GM19455 (cell line): ENCODE data around the gene ZNF106.

ENCODE experiments used
- ATAC-seq: cut with Tn5 transposase; IDR thresholded peaks from one replicate; pipeline ENCODE4 v1.9.1; 2021; ENCODE audit not compliant: unreplicated experiment

ZNF106 gene

DNA sequence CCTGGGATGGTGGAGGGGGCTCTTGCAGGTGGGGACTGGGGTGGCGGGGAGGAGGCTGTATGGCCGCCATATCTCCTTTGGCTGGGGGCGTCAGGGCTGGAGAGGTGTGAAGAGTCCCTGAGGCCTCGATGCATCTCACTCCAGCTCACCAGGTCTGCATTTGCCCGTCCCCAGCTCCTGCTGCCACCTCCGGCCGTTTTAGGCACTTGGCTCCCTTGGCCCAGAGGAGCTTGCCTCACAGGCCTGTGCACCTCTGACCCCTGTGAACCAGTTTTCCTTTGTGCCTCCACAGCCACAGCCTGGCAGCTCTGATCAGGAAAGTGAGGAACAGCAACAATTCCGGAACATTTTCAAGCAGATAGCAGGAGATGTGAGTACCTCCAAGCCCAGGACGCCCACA, 81.9 kb downstream of the ZNF106 start:
- no peak for ATAC-seq

DNA sequence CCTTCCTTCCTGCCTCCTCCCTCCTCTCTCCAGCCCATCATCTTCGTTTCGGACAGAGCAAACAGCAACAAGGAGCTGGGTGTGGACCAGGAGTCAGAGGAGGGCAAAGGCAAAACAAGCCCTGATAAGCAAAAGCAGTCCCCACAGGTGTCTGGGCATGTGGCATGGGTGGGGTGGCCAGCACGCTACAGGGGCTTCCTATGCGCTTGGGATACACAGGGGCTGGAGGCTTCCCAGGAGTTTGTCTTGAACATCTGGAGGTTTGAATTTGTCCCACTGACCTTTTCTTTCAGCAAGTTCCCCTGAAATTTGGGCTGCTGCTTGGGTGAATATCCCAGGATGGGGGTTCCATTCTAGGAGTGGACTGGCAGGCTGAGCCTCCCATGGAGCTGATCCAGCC, 82.8 kb downstream of the ZNF106 start:
- ATAC-seq = no peak

DNA sequence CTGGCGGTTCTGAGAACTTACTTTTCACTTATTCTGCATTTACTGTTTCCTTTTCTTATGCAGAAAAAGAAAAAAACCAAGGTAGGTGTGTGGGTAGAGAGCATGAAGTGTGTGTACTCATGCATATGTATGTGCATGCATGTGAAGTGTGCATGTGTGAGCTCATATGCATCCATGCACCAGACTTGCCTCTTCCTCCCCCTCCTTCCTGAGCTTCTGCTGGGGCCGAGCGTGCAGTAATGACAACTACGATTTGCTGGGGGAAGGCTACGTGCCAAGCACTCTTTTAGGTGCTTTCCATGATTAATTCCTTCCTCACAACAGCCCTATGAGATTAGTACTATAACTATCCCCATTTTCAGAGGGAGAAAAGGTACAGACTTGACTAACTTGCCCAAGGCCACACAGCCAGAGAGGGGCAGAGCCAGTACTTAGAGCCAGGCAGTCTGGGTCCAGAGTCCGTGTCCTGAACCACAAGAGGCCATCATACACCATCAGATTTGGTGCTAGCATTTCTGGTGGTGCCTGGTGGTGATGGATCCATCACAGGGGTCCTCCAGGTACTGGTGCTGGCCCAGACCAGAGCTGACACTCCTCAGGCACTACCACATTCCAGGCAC, 85.0 kb downstream of the ZNF106 start:
- no peak for ATAC-seq

DNA sequence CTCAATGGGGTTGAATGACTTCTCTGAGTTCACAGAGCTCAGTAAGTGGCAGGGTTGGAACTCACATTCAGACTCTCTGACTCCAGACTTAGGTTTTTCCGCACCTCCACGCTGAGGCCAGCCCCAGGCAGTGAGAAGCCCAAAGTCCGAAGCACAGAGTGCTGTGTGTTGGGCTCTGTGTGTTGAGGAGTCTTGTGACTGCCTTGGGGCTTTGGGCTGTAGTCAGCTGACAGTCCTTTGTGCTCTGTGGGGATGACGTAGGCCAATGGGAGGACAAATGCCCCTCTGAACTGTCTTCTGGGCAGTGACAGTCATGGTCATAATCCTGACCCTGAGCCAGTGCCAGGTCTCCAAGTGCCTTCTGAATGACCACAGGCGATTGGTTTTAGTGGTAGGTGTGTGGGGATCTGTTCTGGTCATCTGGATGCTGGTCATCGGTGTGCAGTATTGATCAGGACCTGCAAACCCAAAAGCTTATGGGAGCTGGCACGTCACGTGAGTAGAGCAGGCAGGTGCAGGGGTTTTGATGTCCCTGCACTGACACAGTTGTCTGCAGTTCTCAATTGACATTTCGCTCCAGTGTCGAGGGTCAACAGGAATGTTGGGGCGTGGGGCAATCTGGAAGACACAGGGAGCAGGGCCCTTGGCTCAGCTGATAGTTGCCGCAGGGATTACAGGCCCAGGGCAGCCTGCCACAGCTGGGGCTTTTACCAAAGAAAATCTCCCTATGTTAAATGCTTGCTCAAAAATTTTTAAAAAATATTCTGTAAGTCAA, 86.3 kb downstream of the ZNF106 start:
- no peak for ATAC-seq

DNA sequence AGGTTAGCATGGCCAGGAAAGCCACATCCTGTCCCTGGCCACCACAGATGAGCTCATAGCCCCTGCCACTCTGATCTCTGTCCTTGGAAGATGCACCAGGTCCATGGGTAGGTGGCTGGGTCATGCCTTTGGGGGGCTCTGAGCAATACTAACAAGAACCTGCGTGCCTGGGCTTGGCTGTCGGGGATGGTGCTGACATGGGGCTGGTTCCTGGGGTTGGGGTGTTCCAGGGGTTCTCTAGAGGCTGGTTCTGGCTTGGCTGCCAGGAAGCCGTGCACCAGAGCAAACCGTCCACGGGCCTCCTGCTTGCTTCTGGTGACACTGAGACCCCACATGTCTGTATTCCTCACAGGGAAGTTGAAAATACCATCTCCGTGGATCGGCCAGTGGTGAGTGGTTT, 87.6 kb downstream of the ZNF106 start:
- no peak for ATAC-seq

DNA sequence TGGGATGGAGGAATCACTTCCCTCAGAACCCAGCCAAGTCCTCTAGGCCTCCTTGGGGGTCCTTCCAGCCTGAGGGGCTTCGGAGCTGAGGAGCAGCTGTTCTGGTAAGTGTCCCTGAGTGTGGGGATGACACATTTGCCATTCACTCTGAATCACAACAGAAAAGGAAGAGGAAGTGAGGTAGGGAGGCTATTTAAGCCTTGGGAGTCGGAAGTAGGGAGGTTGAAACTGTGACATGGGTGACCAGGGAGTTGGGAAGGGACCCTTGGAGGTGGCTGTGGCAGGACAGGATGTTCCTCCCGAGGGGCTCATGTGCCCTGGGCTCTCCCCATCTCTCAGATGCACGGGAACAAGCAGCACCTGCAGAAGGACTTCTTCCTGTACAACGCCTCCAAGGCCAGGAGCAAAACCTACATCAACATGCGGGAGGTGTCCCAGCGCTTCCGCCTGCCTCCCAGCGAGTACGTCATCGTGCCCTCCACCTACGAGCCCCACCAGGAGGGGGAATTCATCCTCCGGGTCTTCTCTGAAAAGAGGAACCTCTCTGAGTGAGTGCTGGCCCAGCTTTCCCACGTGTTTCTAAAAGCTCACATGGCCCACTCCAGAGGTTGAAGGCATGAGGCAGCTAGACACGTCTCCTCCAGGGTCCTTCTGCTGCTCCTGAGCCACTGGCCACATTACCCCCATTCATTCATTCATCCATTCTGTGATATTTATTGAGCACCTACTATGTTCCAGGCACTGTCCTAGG, 88.3 kb downstream of the ZNF106 start:
- ATAC-seq = no peak

DNA sequence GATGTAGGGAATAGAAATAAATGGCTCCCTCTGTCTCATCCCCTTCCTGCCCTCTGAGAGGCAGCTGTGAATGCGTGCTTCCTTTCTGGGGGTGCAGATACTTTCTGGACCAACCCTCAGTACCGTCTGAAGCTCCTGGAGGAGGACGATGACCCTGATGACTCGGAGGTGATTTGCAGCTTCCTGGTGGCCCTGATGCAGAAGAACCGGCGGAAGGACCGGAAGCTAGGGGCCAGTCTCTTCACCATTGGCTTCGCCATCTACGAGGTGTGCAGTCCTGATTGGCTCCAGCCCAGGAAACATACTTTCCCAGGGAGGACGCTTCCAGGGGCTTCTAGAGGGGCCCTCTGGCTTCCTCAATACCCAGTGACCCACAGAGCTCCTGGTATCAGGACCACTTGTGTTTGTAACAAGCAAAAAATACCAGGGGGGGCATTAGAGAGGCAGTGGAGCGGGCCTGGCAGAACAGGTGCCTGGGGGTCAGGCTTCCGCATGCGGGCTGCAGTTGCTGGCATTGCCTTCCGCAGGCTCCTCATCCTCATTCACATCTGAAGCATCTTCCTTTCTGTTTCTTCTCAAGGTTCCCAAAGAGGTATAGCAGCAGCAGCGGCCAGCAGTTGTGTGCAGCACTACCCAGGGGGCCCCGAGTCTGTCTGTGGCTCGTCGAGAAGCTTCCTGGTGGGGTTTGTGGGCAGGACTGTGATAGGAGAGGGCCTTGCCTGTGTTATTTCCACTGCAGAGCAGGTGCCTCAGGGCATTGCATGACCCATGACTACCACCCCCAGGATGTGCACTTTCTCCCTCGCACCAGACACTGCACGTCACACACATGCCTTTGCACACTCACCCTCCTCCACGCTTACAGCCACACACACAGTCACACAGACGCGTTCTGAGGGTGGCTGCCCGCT, 89.1 kb downstream of the ZNF106 start:
- no peak for ATAC-seq

DNA sequence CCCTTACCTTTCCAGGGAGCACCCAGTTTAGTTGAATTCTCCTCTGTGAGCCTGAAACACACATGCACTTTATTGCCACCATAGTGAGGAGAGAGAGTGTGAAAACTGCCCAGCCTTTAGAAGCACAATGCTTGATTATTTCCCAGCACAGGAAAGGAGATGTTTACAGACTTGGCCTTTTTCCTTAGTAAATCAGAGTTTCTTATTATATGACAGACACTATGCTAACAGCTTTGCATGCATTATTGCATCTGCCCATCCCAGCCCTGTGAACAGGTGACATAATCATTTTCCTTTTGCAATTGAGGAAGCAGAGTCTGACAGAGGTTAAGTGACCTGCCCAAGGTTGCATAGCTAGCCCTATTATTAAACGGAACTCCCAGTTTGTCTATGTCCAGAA, 95.1 kb downstream of the ZNF106 start:
- ATAC-seq = no peak

DNA sequence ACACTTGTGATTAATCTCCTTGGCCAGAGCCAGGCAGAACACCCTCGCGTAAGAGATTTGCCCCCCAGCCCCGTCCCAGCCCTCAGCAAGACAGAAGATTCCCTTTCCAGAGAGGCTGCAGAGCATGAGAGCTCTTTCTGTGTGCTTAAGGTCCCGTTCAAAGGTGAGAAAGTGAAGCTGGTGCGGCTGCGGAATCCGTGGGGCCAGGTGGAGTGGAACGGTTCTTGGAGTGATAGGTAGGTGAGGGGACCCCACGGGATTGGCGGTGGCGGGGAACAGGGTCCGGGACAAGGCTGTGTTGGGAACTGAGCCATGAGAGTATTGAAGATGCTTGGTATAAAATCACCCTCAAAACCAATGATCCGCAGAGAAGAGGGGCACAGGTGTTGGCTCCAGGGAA, 96.8 kb downstream of the ZNF106 start:
- ATAC-seq = no peak

DNA sequence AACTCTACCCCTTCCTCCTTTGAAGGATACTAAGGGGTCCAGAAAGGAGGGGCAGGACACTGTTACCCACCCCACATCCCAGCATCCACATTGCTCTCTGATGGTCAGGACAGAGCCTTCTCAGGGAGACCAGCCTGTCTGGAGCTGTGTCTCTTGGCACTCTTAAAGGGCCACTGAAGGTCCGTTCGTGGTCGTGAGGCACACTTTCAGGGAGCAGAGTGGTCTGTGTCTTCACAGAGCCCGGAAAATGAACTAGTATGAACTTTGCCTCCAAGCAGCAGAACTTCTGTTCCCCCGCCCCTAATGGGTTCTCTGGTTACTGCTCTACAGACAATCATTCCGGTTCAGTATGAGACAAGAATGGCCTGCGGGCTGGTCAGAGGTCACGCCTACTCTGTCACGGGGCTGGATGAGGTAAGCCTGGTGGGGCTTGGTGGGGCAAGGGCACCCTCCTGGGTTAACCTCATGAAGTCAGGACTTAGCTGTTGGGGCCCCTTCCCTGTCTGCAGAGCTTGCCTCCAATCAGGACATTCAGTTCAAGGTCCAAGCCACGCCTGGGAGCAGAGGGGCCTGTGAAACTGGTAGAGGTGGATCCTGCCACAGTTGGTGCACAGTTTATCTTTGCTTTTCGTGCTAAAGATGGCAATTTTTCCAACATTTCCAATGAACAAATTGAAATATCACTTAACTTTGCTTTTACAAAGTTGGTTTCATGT, 98.5 kb downstream of the ZNF106 start:
- ATAC-seq = no peak

DNA sequence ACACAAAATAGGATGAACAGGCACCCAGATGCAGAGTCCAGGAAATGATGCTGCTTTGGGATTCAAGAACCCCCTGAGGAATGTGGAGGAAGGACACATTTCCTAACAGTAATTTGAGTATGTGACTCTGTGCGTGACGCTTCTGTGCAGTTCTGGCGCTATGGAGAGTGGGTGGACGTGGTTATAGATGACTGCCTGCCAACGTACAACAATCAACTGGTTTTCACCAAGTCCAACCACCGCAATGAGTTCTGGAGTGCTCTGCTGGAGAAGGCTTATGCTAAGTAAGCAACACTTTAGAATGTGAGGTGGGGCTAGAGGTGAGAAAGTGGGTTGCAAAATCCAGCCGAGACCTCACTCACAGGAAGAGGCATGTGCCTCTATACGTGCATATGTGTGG, 103.3 kb downstream of the ZNF106 start:
- no peak for ATAC-seq

DNA sequence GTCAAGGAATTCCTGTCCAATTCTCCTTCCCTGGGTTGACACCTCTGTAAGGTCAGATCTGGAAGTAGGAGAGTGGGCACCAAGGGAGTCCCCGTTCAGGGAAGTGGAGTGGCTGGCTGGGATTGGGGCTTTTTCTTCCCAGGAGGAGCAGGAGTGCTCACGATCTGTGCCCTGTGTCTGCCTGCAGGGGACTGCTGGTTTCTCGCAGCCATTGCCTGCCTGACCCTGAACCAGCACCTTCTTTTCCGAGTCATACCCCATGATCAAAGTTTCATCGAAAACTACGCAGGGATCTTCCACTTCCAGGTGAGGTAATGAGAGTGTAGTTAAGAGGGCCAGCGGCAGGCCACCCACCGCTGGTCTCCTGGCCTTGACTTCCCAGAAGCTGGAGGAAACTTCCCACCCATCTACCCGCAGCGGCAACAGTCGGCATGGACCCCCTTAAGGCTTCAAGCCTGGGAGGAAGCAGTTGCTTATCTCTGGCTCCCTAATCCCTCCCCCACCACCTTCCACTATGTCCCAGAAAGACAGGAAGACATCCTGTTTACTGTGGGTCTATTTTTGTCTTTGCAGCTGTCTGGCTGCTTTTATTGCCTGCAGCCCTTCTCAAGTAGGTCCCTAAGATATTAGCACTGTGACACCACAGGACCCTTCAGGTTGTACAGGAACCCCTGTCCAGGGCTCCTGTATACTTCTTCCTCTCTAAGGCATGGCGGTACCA, 104.8 kb downstream of the ZNF106 start:
- ATAC-seq = no peak

DNA sequence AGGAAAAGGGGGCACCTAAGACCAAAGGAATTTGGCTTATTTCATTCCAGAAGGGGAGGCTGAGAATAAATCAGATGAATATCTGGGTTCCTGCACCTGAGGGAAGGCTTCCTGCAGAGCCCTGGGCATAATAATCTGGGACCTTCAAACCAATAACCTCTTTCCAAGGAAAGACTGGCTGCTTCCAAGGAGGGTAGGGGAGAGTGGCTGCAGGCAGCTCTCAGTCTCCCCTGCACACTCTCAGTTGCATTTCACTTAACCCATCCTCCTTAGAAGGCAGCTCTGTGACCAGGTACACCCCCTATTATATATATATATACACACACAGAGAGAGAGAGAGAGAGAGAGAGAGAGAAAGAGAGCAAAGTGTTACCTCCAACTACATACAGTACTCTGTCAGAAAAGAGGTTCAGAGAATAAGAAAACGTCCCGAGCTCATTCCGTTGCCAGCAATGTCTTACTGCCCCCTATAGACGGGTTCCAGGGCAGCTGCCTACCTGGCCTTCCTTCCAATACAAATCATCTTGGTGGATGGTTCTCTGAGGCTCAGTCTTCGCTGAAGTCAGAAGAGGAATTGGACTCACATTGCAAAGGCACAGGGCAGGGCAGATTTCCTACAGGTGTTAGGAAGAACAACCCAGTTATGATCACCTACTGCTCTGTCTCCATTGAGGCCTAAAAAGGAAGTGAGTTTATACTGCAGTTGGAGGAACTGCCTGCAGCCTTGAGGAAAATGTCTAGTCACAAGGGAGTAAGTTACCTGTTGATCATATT, 105.5 kb downstream of the ZNF106 start:
- ATAC-seq = no peak

DNA sequence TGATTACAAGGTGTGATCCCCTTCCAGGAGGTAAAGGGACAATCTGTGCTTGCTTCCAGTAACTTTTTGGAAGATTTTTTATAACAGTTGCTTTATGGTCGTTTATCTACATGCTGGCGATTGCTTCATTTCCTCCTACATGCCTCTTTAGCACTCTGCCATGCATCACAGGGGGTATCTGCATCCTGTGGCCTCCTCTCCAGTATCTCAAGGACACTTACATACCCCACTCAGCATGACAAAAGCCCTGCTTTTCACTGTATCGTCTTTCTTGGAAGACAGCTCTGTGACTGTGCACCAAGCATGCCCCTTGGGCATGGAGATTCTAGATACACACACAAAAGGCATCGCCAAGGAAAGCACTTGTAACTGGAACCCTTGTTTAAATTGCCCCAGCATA, 106.3 kb downstream of the ZNF106 start:
- ATAC-seq = no peak

DNA sequence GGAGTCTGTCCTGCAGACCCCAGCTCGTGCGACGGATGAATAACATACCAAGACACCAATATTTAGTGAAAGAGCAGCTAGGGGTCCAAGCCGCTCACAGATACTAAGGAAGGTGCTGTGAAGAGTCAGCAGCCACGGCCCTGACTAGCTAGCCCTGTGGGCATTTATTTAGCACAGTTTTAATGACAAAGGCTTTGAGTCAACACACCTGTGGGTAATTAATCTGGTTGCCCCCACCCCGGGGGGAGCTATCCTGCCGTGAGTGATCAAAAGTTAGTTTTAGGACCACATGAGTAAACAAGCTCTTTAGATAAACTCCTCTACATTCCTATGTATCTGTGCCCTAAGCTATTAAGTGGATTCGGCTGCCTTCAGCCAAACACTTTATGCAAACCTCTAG, 112.9 kb downstream of the ZNF106 start:
- ATAC-seq = no peak

DNA sequence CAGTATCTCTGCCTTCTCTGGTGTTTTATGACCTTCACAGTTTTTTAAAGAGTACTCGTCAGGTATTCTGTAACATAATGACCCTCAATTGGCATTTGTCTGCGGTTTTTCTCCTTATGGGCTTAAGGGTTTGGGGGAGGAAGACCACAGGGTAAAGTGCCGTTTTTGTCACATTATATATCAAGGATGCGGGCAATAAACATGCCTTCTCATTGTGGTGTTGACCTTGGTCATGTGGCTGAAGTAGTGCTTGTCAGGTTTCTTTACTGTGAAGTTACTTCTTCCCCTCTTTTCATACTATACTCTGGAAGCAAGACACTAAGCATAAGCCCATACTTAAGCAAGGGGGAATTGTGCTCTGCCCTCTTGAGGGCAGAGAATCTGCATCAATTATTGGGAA, 115.0 kb downstream of the ZNF106 start:
- ATAC-seq = no peak

DNA sequence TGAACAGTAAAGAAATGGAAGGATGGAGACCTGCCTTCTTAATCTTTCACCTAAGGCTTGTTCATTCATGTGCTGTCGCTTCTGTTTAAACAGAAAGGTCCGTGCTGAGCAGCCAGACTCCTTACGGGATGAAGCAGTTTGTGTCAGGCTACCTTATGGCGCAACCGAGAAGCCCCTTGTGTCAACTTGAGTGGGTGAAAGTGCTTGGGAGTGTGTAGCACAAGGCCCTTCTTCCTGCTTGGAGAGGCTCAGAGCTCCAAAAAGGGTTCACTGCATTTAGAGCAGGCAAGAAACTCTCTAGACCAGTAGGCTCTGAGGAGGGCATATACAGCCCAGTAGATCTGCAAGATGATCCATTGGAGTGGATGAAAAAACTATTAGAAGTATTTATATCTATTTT, 115.7 kb downstream of the ZNF106 start:
- ATAC-seq = no peak

DNA sequence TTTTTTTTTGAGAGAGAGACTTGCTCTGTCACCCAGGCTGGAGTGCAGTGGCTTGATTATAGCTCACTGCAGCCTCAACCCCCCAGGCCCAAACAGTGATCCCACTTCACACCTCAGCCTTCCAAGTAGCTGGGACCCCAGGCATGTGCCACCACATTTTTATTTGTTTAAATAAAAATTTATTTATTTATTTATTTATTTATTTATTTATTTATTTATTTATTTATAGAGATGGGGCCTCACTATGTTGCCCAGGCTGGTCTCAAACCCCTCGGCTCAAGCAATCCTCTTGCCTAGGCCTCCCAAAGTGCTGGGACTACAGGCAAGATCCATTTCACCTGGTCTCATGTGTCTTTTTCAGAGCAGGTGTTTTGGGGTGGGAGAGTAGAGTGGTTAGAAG, 116.1 kb downstream of the ZNF106 start:
- ATAC-seq = no peak

DNA sequence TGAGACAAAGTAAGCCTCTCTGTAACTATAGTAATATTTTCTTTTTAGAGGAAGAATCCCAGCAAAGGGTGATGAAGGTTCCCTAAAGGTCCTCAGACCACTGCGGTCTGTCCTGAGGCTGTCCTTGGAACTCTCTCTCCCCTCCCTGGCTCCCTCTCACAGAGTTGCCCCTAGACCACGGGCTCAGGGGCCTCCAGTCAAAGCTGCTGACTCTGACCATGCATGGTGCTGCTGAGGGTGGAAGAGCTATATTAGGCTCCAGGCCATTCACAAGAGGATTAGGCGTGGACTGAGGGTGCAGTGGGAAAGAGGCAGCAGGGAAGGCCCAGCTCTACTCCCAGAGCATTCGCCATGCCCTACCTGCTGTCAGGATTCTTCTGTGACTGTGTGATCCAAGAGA, 117.0 kb downstream of the ZNF106 start:
- no peak for ATAC-seq
